ENCODE results near the gene SEPHS2. TPM values are rescaled to one million over a fixed set of nuclear protein-coding genes. Genes with fewer than 3 reads are reported as not detected.

Gene SEPHS2
- polyA plus RNA-seq, 1 donor from 2014 or later, result 9.8 TPM

GRCh38 chr16:30398661-30399434, 46.8 kb downstream of the SEPHS2 start:
- Histone ChIP-seq H3K27me3 (ENCODE audit: insufficient read depth, low read depth, low read length) (no peaks in the 10 kb centered on the region), H3K4me2 (ENCODE audit: low read length) (peak overlapping the region; percentile 85), H3K9me2 (ENCODE audit: insufficient read depth, low read length) (no peaks in the 10 kb centered on the region), H3K36me3 (ENCODE audit: insufficient read depth, low read length) (peaks cover 7% of the 10 kb centered on the region), H3K27ac (ENCODE audit: low read length) (peak overlapping the region; percentile 99), H4K20me1 (ENCODE audit: insufficient read depth) (no peaks in the 10 kb centered on the region), H3K9ac (ENCODE audit: low read length) (peak overlapping the region; percentile 88), H3K79me2 (replicated peaks; ENCODE audit: insufficient read depth, low read length) (peaks cover 29% of the 10 kb centered on the region), H3F3A (ENCODE audit: insufficient read depth, low read length, poor library complexity, severe bottlenecking) (peaks cover 12% of the 10 kb centered on the region), H2AFZ (ENCODE audit: low read depth, low read length) (no peak overlapping the region), H3K9me3 (ENCODE audit: low read length) (no peaks in the 10 kb centered on the region), H3K4me3 (ENCODE audit: low read length) (peak overlapping the region; percentile 68)
- TF ChIP-seq POLR2AphosphoS5 (IDR thresholded peaks at IDR 0.05) (no peak), REST (IDR thresholded peaks at IDR 0.05; ENCODE audit: borderline replicate concordance) (no peak), SMC3 (conservative IDR thresholded peaks at IDR 0.05; ENCODE audit: poor library complexity) (no peak), EZH2 (IDR thresholded peaks at IDR 0.05; ENCODE audit: borderline replicate concordance, insufficient read depth, low read length, poor library complexity, severe bottlenecking) (no peak), RAD21 (conservative IDR thresholded peaks at IDR 0.05) (no peak), CTCF (IDR thresholded peaks at IDR 0.05; ENCODE audit: poor library complexity, severe bottlenecking) (no peak), EP300 (conservative IDR thresholded peaks at IDR 0.05; ENCODE audit: poor library complexity, severe bottlenecking) (no peak), TAF1 (IDR thresholded peaks at IDR 0.05; ENCODE audit: low read depth) (no peak), MXI1 (conservative IDR thresholded peaks at IDR 0.05; ENCODE audit: poor library complexity, severe bottlenecking) (no peak)

- H3K9ac ChIP-seq (ENCODE audit: low read length), result peak overlapping the region; percentile 88
- no peaks in the 10 kb centered on the region for H4K20me1 ChIP-seq (ENCODE audit: insufficient read depth)
- H3K27ac ChIP-seq (ENCODE audit: low read length), result peak overlapping the region; percentile 99
- H3K79me2 ChIP-seq (replicated peaks; ENCODE audit: insufficient read depth, low read length), result peaks cover 32% of the 10 kb centered on the region
- no peaks in the 10 kb centered on the region for H3K27me3 ChIP-seq (ENCODE audit: insufficient read depth, low read depth, low read length)
- no peak overlapping the region for H2AFZ ChIP-seq (ENCODE audit: low read depth, low read length)
- no peak overlapping the region for H3K4me3 ChIP-seq (ENCODE audit: low read length)
- peaks cover 15% of the 10 kb centered on the region for H3F3A ChIP-seq (ENCODE audit: insufficient read depth, low read length, poor library complexity, severe bottlenecking)
- H3K9me2 ChIP-seq (ENCODE audit: insufficient read depth, low read length), result no peaks in the 10 kb centered on the region
- TF ChIP-seq CTCF (IDR thresholded peaks at IDR 0.05; ENCODE audit: poor library complexity, severe bottlenecking) (no peak), SMC3 (conservative IDR thresholded peaks at IDR 0.05; ENCODE audit: poor library complexity) (no peak), REST (IDR thresholded peaks at IDR 0.05; ENCODE audit: borderline replicate concordance) (no peak), POLR2AphosphoS5 (IDR thresholded peaks at IDR 0.05) (no peak), MXI1 (conservative IDR thresholded peaks at IDR 0.05; ENCODE audit: poor library complexity, severe bottlenecking) (no peak), EP300 (conservative IDR thresholded peaks at IDR 0.05; ENCODE audit: poor library complexity, severe bottlenecking) (no peak), EZH2 (IDR thresholded peaks at IDR 0.05; ENCODE audit: borderline replicate concordance, insufficient read depth, low read length, poor library complexity, severe bottlenecking) (no peak), RAD21 (conservative IDR thresholded peaks at IDR 0.05) (no peak), TAF1 (IDR thresholded peaks at IDR 0.05; ENCODE audit: low read depth) (no peak)
- H3K4me2 ChIP-seq (ENCODE audit: low read length), result no peak overlapping the region
- peaks cover 7% of the 10 kb centered on the region for H3K36me3 ChIP-seq (ENCODE audit: insufficient read depth, low read length)
- H3K9me3 ChIP-seq (ENCODE audit: low read length), result no peaks in the 10 kb centered on the region
Measured at GRCh38 chr16:30397776-30398660, 47.7 kb downstream of the SEPHS2 start.
